ENCODE measurements around the gene TTR.

- TF ChIP-seq, protein P1, sequence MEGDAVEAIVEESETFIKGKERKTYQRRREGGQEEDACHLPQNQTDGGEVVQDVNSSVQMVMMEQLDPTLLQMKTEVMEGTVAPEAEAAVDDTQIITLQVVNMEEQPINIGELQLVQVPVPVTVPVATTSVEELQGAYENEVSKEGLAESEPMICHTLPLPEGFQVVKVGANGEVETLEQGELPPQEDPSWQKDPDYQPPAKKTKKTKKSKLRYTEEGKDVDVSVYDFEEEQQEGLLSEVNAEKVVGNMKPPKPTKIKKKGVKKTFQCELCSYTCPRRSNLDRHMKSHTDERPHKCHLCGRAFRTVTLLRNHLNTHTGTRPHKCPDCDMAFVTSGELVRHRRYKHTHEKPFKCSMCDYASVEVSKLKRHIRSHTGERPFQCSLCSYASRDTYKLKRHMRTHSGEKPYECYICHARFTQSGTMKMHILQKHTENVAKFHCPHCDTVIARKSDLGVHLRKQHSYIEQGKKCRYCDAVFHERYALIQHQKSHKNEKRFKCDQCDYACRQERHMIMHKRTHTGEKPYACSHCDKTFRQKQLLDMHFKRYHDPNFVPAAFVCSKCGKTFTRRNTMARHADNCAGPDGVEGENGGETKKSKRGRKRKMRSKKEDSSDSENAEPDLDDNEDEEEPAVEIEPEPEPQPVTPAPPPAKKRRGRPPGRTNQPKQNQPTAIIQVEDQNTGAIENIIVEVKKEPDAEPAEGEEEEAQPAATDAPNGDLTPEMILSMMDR (IDR thresholded peaks at IDR 0.05): no peak
- TF ChIP-seq POLR2A (IDR thresholded peaks at IDR 0.05) (no peak), EP300 (IDR thresholded peaks at IDR 0.05) (no peak)
Measured at GRCh38 chr18:31616586-31616985, 24.9 kb downstream of the TTR start.
